ENCODE results near the gene UGGT2.

GRCh38 chr13:95814495-95814894, 238.7 kb downstream of the UGGT2 start:
- TF ChIP-seq EZH2 (IDR thresholded peaks at IDR 0.05; ENCODE audit: borderline replicate concordance, low read length) (no peak), CTCF (IDR thresholded peaks at IDR 0.05; ENCODE audit: low read length) (no peak)

All from OCI-LY1 (cell line).